Stomach (tissue), 8 donors: ENCODE data around the gene COX4I2. TPM values are rescaled to one million over a fixed set of nuclear protein-coding genes. Genes with fewer than 3 reads are reported as not detected.

Experiments
- polyA plus RNA-seq, 3 donors: library from polyadenylated mRNA; stranded (reverse); fragments of 200-250 nt; gene quantifications; one replicate each; pipeline ENCODE4 v1.2.3, GENCODE V29; 2013
- small RNA-seq, 4 donors: library from RNA; depleted of rRNA; stranded (forward); fragments of <200 nt; gene quantifications; one replicate each; pipeline ENCODE3, GENCODE V24; 2016
- total RNA-seq, 5 donors: library from RNA; depleted of rRNA; stranded (reverse); fragments of >200 nt; gene quantifications; one replicate each; pipeline versions ENCODE4 v1.1.0 to v1.2.3, GENCODE V29; 2014 to 2016
- donor health status: healthy with polysubstance abuse.
- donor health status: Bipolar disorder and iron deficiency.
- donor health status: healthy.

COX4I2 gene
- total and polyA plus RNA-seq, 8 donors = 1.8 to 6.7 (median 4.2) TPM; not detected in 3

Small RNAs within 50 kb of the gene (small RNA-seq; reads per million reads assigned to genes)
- gene MIR3193 = 0 to 0.15 (median 0.12) reads per million in 4 donors

Other genes starting within 250 kb of the COX4I2 start
- gene DEFB119, start 247.3 kb upstream of the COX4I2 start, total RNA-seq = not detected
- not detected for gene DEFB119, start 247.3 kb upstream of the COX4I2 start, polyA plus RNA-seq
- gene DEFB121, start 231.7 kb upstream of the COX4I2 start, total RNA-seq = not detected
- not detected for gene DEFB121, start 231.7 kb upstream of the COX4I2 start, polyA plus RNA-seq
- gene DEFB123, start 197.3 kb upstream of the COX4I2 start, total RNA-seq = not detected
- gene DEFB123, start 197.3 kb upstream of the COX4I2 start, polyA plus RNA-seq = not detected
- 1 to 10 TPM in 1 of 5 donors, not detected in 4; 1.1 TPM for gene DEFB124, start 162.8 kb upstream of the COX4I2 start, total RNA-seq
- under 1 TPM in 1 of 3 donors, not detected in 2; 0.28 TPM for gene DEFB124, start 162.8 kb upstream of the COX4I2 start, polyA plus RNA-seq
- gene REM1, start 162.6 kb upstream of the COX4I2 start, total RNA-seq = 1 to 10 TPM in 2 of 5 donors, not detected in 3; 1.3 to 1.6 TPM
- 1 to 10 TPM; 1.1 to 2.1 (median 1.1) TPM for gene REM1, start 162.6 kb upstream of the COX4I2 start, polyA plus RNA-seq
- 100 to 1,000 TPM in 1 of 5 donors, 10 to 100 TPM in 4; 10.7 to 103 (median 56.9) TPM for gene HM13, start 123.5 kb upstream of the COX4I2 start, total RNA-seq
- gene HM13, start 123.5 kb upstream of the COX4I2 start, polyA plus RNA-seq = 100 to 1,000 TPM; 119 to 181 (median 165) TPM
- gene ID1, start 32.6 kb upstream of the COX4I2 start, total RNA-seq = 100 to 1,000 TPM; 315 to 475 (median 378) TPM
- 100 to 1,000 TPM; 168 to 585 (median 350) TPM for gene ID1, start 32.6 kb upstream of the COX4I2 start, polyA plus RNA-seq
- gene BCL2L1, start 85.0 kb downstream of the COX4I2 start, total RNA-seq = 100 to 1,000 TPM in 2 of 5 donors, 10 to 100 TPM in 3; 61.7 to 210 (median 68.7) TPM
- 10 to 100 TPM; 47.1 to 88.2 (median 73.0) TPM for gene BCL2L1, start 85.0 kb downstream of the COX4I2 start, polyA plus RNA-seq
- 10 to 100 TPM in 1 of 5 donors, 1 to 10 TPM in 4; 5.3 to 11.4 (median 7.6) TPM for gene TPX2, start 101.4 kb downstream of the COX4I2 start, total RNA-seq
- 1 to 10 TPM; 1.7 to 7.1 (median 3.3) TPM for gene TPX2, start 101.4 kb downstream of the COX4I2 start, polyA plus RNA-seq
- under 1 TPM in 2 of 5 donors, not detected in 3; 0.37 to 0.45 TPM for gene MYLK2, start 181.4 kb downstream of the COX4I2 start, total RNA-seq
- under 1 TPM; 0.19 to 0.43 (median 0.31) TPM for gene MYLK2, start 181.4 kb downstream of the COX4I2 start, polyA plus RNA-seq
- 1 to 10 TPM in 1 of 5 donors, not detected in 4; 1.1 TPM for gene FOXS1, start 207.7 kb downstream of the COX4I2 start, total RNA-seq
- gene FOXS1, start 207.7 kb downstream of the COX4I2 start, polyA plus RNA-seq = under 1 TPM in 2 of 3 donors, not detected in 1; 0.43 to 0.44 TPM
- 1 to 10 TPM in 1 of 5 donors, under 1 TPM in 1, not detected in 3; 0.45 to 3.9 TPM for gene DUSP15, start 232.6 kb downstream of the COX4I2 start, total RNA-seq
- gene DUSP15, start 232.6 kb downstream of the COX4I2 start, polyA plus RNA-seq = 1 to 10 TPM; 2.1 to 4.7 (median 2.9) TPM
- gene TTLL9, start 232.7 kb downstream of the COX4I2 start, total RNA-seq = under 1 TPM in 2 of 5 donors, not detected in 3; 0.18 to 0.43 TPM
- gene TTLL9, start 232.7 kb downstream of the COX4I2 start, polyA plus RNA-seq = under 1 TPM in 1 of 3 donors, not detected in 2; 0.15 TPM